Measurements from ENCODE around the gene ING4. TPM values are rescaled to one million over a fixed set of nuclear protein-coding genes. Genes with fewer than 3 reads are reported as not detected.

The ING4 gene
- total RNA-seq, 1 donor from 2014 or later = 64.2 TPM

- H3K36me3 Mint-ChIP-seq = no peaks in the 10 kb centered on the region
- no peak overlapping the region for H3K27ac Mint-ChIP-seq
- no peak overlapping the region for H3K4me3 Mint-ChIP-seq
- no peaks in the 10 kb centered on the region for H3K9me3 Mint-ChIP-seq
- H3K4me1 Mint-ChIP-seq = peaks cover 8% of the 10 kb centered on the region
- TF ChIP-seq CTCF (IDR thresholded peaks at IDR 0.05; ENCODE audit: unreplicated experiment) = no peak
- DNase-seq (ENCODE audit: low spot score in 2 of 2, unreplicated experiment in 2 of 2) = no peak
- H3K27me3 Mint-ChIP-seq (ENCODE audit: low read depth) = peaks cover 17% of the 10 kb centered on the region
Measured at GRCh38 chr12:6620885-6621274, 42.0 kb downstream of the ING4 start.

- Mint-ChIP-seq H3K4me1 (peaks cover 8% of the 10 kb centered on the region), H3K9me3 (no peaks in the 10 kb centered on the region), H3K27me3 (ENCODE audit: low read depth) (peaks cover 17% of the 10 kb centered on the region), H3K4me3 (no peak overlapping the region), H3K27ac (no peak overlapping the region), H3K36me3 (no peaks in the 10 kb centered on the region)
- DNase-seq (ENCODE audit: low spot score in 2 of 2, unreplicated experiment in 2 of 2) = peak in 1 of 2 experiments; percentile 57
- TF ChIP-seq CTCF (IDR thresholded peaks at IDR 0.05; ENCODE audit: unreplicated experiment) = peak; percentile 76
Measured at GRCh38 chr12:6620137-6620884, 42.6 kb downstream of the ING4 start.

GRCh38 chr12:6618483-6619225, 44.3 kb downstream of the ING4 start:
- DNase-seq (ENCODE audit: low spot score in 2 of 2, unreplicated experiment in 2 of 2) = no peak
- Mint-ChIP-seq H3K27me3 (ENCODE audit: low read depth) (peaks cover 17% of the 10 kb centered on the region), H3K36me3 (no peaks in the 10 kb centered on the region), H3K27ac (peak overlapping the region; percentile 77), H3K9me3 (no peaks in the 10 kb centered on the region), H3K4me3 (no peak overlapping the region), H3K4me1 (peaks cover 16% of the 10 kb centered on the region)
- TF ChIP-seq CTCF (IDR thresholded peaks at IDR 0.05; ENCODE audit: unreplicated experiment) = no peak

- H3K4me1 Mint-ChIP-seq = peaks cover 43% of the 10 kb centered on the region
- peaks cover 12% of the 10 kb centered on the region for H3K27me3 Mint-ChIP-seq (ENCODE audit: low read depth)
- no peak for TF ChIP-seq CTCF (IDR thresholded peaks at IDR 0.05; ENCODE audit: unreplicated experiment)
- H3K4me3 Mint-ChIP-seq = no peak overlapping the region
- H3K27ac Mint-ChIP-seq = peak overlapping the region; percentile 79
- H3K9me3 Mint-ChIP-seq = no peaks in the 10 kb centered on the region
- no peak for DNase-seq (ENCODE audit: low spot score in 2 of 2, unreplicated experiment in 2 of 2)
- no peaks in the 10 kb centered on the region for H3K36me3 Mint-ChIP-seq
Measured at GRCh38 chr12:6615802-6616201, 47.1 kb downstream of the ING4 start.

- TF ChIP-seq CTCF (IDR thresholded peaks at IDR 0.05; ENCODE audit: unreplicated experiment) = no peak
- Mint-ChIP-seq H3K9me3 (no peaks in the 10 kb centered on the region), H3K36me3 (no peaks in the 10 kb centered on the region), H3K27me3 (ENCODE audit: low read depth) (peaks cover 6% of the 10 kb centered on the region), H3K4me1 (peaks cover 43% of the 10 kb centered on the region), H3K27ac (peak overlapping the region; percentile 96), H3K4me3 (peak overlapping the region; percentile 5)
- no peak for DNase-seq (ENCODE audit: low spot score in 2 of 2, unreplicated experiment in 2 of 2)
Measured at GRCh38 chr12:6614513-6615172, 48.3 kb downstream of the ING4 start.

Measured in mesothelial cell of epicardium (in vitro differentiated cells).